Endothelial cell (in vitro differentiated cells): ENCODE results near the gene BMPER. TPM values are rescaled to one million over a fixed set of nuclear protein-coding genes. Genes with fewer than 3 reads are reported as not detected.
A peak's percentile ranks its signal among the peaks of the same experiment; 100 is the strongest.

ENCODE experiments used
- DNase-seq: peaks from one replicate; pipeline ENCODE4 v3.0.0; 2021; ENCODE audit warnings: low spot score
- H3K27ac Mint-ChIP-seq: one replicate; pipeline ENCODE4 v1.8.0; 2021; ENCODE audit warnings: mixed read lengths, inconsistent platforms; ENCODE audit not compliant: unreplicated experiment
- H3K27me3 Mint-ChIP-seq: one replicate; pipeline ENCODE4 v1.8.0; 2021; ENCODE audit warnings: mild to moderate bottlenecking, moderate library complexity, mixed read lengths, inconsistent platforms; ENCODE audit not compliant: unreplicated experiment
- H3K36me3 Mint-ChIP-seq: one replicate; pipeline ENCODE4 v1.8.0; 2021; ENCODE audit warnings: mild to moderate bottlenecking, low read depth, mixed read lengths, inconsistent platforms; ENCODE audit not compliant: unreplicated experiment
- H3K4me1 Mint-ChIP-seq: one replicate; pipeline ENCODE4 v1.8.0; 2021; ENCODE audit warnings: mild to moderate bottlenecking, mixed read lengths, inconsistent platforms; ENCODE audit not compliant: unreplicated experiment
- H3K4me3 Mint-ChIP-seq: one replicate; pipeline ENCODE4 v1.8.0; 2021; ENCODE audit warnings: mild to moderate bottlenecking, mixed read lengths, inconsistent platforms; ENCODE audit not compliant: unreplicated experiment
- H3K9me3 Mint-ChIP-seq: one replicate; pipeline ENCODE4 v1.8.0; 2021; ENCODE audit warnings: mixed read lengths, inconsistent platforms; ENCODE audit not compliant: unreplicated experiment
- total RNA-seq: library from RNA; stranded (reverse); fragmentation: NEBNext Ultra II Directional; extraction: Animal tissue kit (Norgen Biotek cat#: 25700); gene quantifications from one replicate; pipeline ENCODE4 v1.2.1, GENCODE V29; 2021; ENCODE audit not compliant: unreplicated experiment
- TF ChIP-seq, protein P1 (sequence below): fragments of 200-600 bp; sonication (generic); IDR thresholded peaks from one replicate; pipeline ENCODE4 v1.5.0; 2021; ENCODE audit warnings: antibody characterized with exemption; ENCODE audit not compliant: unreplicated experiment

The BMPER gene
- total RNA-seq, 1 donor from 2014 or later, result 2.5 TPM

- TF ChIP-seq, protein P1, sequence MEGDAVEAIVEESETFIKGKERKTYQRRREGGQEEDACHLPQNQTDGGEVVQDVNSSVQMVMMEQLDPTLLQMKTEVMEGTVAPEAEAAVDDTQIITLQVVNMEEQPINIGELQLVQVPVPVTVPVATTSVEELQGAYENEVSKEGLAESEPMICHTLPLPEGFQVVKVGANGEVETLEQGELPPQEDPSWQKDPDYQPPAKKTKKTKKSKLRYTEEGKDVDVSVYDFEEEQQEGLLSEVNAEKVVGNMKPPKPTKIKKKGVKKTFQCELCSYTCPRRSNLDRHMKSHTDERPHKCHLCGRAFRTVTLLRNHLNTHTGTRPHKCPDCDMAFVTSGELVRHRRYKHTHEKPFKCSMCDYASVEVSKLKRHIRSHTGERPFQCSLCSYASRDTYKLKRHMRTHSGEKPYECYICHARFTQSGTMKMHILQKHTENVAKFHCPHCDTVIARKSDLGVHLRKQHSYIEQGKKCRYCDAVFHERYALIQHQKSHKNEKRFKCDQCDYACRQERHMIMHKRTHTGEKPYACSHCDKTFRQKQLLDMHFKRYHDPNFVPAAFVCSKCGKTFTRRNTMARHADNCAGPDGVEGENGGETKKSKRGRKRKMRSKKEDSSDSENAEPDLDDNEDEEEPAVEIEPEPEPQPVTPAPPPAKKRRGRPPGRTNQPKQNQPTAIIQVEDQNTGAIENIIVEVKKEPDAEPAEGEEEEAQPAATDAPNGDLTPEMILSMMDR, result no peak
- Mint-ChIP-seq H3K4me3 (no peak overlapping the region), H3K36me3 (no peaks in the 10 kb centered on the region), H3K9me3 (no peaks in the 10 kb centered on the region), H3K27me3 (no peaks in the 10 kb centered on the region), H3K4me1 (peaks cover 4% of the 10 kb centered on the region), H3K27ac (no peak overlapping the region)
- no peak for DNase-seq
Observed at GRCh38 chr7:33932221-33932620, 26.9 kb downstream of the BMPER start.

DNA sequence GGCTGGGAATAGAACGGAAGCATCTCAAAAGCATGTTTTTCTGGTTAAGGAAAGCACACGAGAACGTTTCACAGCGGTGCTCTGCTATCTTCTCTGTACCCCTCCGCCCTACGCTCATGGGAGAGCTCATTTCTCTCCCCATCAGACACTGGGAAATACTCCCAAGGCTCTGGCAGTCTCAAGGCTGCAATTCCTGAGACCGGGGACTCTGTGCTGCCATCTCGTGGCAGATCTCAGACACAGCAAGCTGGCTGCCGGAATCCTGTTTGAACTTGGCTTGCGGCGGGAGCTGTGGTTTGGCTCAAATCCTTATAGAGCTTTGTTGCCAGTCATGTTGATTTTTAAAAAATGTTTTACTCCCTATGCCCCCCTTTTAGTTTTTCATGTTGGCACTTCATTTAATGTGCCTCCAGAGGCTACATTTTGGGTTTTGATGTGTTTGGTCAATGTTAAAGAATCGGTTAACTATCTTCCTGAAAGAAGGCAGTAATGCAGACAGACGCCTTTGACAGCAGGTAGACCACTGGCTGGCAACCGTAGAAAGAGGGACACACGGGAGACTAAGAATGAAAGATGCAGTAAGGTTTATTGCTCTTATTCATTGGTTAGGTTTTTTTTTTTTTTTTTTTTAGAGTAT is 27.6 kb downstream of the BMPER start:
- no peaks in the 10 kb centered on the region for H3K9me3 Mint-ChIP-seq
- H3K27ac Mint-ChIP-seq, result no peak overlapping the region
- peaks cover 3% of the 10 kb centered on the region for H3K27me3 Mint-ChIP-seq
- H3K4me1 Mint-ChIP-seq, result peaks cover 4% of the 10 kb centered on the region
- DNase-seq, result peak; percentile 84
- no peak overlapping the region for H3K4me3 Mint-ChIP-seq
- TF ChIP-seq, protein P1, result peak; percentile 89
- no peaks in the 10 kb centered on the region for H3K36me3 Mint-ChIP-seq

DNA sequence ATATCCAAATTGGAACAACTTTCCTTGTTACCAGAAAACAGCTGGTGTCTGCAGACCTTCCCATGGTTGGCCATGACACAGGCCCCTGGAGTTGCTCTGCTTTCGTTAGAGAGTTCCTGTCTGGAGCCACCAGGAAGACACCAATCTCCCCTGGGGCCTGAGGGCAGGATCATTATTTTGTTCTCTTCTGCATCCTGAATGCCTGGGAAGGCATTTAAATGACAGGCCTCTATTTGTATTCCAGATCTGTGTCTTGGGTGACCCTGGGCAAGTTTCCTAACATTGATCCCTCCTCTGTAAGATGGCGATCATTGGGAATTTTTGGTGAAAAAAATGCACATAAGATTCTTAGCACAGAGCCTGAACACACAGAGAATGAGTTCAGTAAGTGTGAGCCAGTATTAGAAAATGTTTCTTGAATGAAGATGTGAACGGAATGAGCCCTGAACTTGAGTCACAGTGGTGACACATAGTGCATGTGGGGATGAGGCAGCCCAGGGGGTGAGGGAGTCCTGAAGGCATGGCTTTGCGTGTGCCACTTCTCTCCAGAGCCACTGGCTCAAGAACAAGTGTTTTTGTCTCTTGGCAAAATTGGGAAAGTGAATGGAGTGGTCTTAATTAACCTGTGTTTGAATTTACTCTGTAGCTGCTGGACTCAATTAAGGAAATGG is 28.4 kb downstream of the BMPER start:
- no peaks in the 10 kb centered on the region for H3K36me3 Mint-ChIP-seq
- no peaks in the 10 kb centered on the region for H3K9me3 Mint-ChIP-seq
- TF ChIP-seq, protein P1, result no peak
- peaks cover 3% of the 10 kb centered on the region for H3K27me3 Mint-ChIP-seq
- no peak overlapping the region for H3K27ac Mint-ChIP-seq
- DNase-seq, result no peak
- H3K4me1 Mint-ChIP-seq, result peaks cover 4% of the 10 kb centered on the region
- no peak overlapping the region for H3K4me3 Mint-ChIP-seq

GRCh38 chr7:33934391-33934790 is 29.1 kb downstream of the BMPER start:
- H3K27ac Mint-ChIP-seq, result no peak overlapping the region
- H3K36me3 Mint-ChIP-seq, result no peaks in the 10 kb centered on the region
- no peak for DNase-seq
- H3K27me3 Mint-ChIP-seq, result peaks cover 3% of the 10 kb centered on the region
- H3K9me3 Mint-ChIP-seq, result no peaks in the 10 kb centered on the region
- no peak overlapping the region for H3K4me3 Mint-ChIP-seq
- H3K4me1 Mint-ChIP-seq, result peaks cover 4% of the 10 kb centered on the region
- TF ChIP-seq, protein P1, result no peak

- H3K27ac Mint-ChIP-seq, result no peak overlapping the region
- no peak for DNase-seq
- no peaks in the 10 kb centered on the region for H3K9me3 Mint-ChIP-seq
- no peak overlapping the region for H3K4me3 Mint-ChIP-seq
- H3K4me1 Mint-ChIP-seq, result peaks cover 4% of the 10 kb centered on the region
- H3K36me3 Mint-ChIP-seq, result no peaks in the 10 kb centered on the region
- peaks cover 3% of the 10 kb centered on the region for H3K27me3 Mint-ChIP-seq
- TF ChIP-seq, protein P1, result no peak
Observed at GRCh38 chr7:33936503-33936902, 31.2 kb downstream of the BMPER start.
